ENCODE measurements around the gene GPX3. TPM values are rescaled to one million over a fixed set of nuclear protein-coding genes. Genes with fewer than 3 reads are reported as not detected.

Gene GPX3
- total and polyA plus RNA-seq, 2 experiments from 2014 or later: 40.9 to 69.9 TPM

- no peak for DNase-seq (ENCODE audit: low spot score)
- H4K20me1 ChIP-seq (ENCODE audit: insufficient read depth, poor library complexity, severe bottlenecking): no peaks in the 10 kb centered on the region
- TF ChIP-seq EZH2 (IDR thresholded peaks at IDR 0.05; ENCODE audit: borderline replicate concordance) (no peak), CTCF (IDR thresholded peaks at IDR 0.05; ENCODE audit: poor library complexity) (no peak), EZH2phosphoT487 (IDR thresholded peaks at IDR 0.05; ENCODE audit: low read depth, severe bottlenecking, unreplicated experiment) (no peak)
- 97% methylated on average over 6 of the region's 6 CpGs for WGBS (ENCODE audit: low lambda C conversion rate, missing lambda C conversion rate)
- H3K27ac ChIP-seq: no peak overlapping the region
- no peaks in the 10 kb centered on the region for H3K9me2 ChIP-seq (replicated peaks; ENCODE audit: insufficient read depth)
- no peaks in the 10 kb centered on the region for H3K36me3 ChIP-seq (replicated peaks; ENCODE audit: insufficient read depth, low read depth)
- no peaks in the 10 kb centered on the region for H3K27me3 ChIP-seq
- H3K79me2 ChIP-seq: no peaks in the 10 kb centered on the region
- no peaks in the 10 kb centered on the region for H3K9me3 ChIP-seq (ENCODE audit: low read depth)
- H3K4me3 ChIP-seq: no peak overlapping the region
- H3K4me1 ChIP-seq (ENCODE audit: insufficient read depth): no peaks in the 10 kb centered on the region
- H2AFZ ChIP-seq: no peak overlapping the region
- H3K4me2 ChIP-seq: peak overlapping the region; percentile 96
Measured at GRCh38 chr5:151021746-151022145, 1.4 kb downstream of the GPX3 start.

GRCh38 chr5:151022511-151023018 is 2.2 kb downstream of the GPX3 start:
- H3K27ac ChIP-seq: no peak overlapping the region
- DNase-seq (ENCODE audit: low spot score): no peak
- H3K4me2 ChIP-seq: no peak overlapping the region
- H3K36me3 ChIP-seq (replicated peaks; ENCODE audit: insufficient read depth, low read depth): no peaks in the 10 kb centered on the region
- H3K79me2 ChIP-seq: no peaks in the 10 kb centered on the region
- WGBS (ENCODE audit: low lambda C conversion rate, missing lambda C conversion rate): 89% methylated on average over 7 of the region's 7 CpGs
- no peaks in the 10 kb centered on the region for H3K4me1 ChIP-seq (ENCODE audit: insufficient read depth)
- H2AFZ ChIP-seq: no peak overlapping the region
- TF ChIP-seq CTCF (IDR thresholded peaks at IDR 0.05; ENCODE audit: poor library complexity): no peak
- no peaks in the 10 kb centered on the region for H3K9me2 ChIP-seq (replicated peaks; ENCODE audit: insufficient read depth)
- no peak overlapping the region for H3K4me3 ChIP-seq
- no peaks in the 10 kb centered on the region for H4K20me1 ChIP-seq (ENCODE audit: insufficient read depth, poor library complexity, severe bottlenecking)
- H3K27me3 ChIP-seq: no peaks in the 10 kb centered on the region
- H3K9me3 ChIP-seq (ENCODE audit: low read depth): no peaks in the 10 kb centered on the region

- no peaks in the 10 kb centered on the region for H4K20me1 ChIP-seq (ENCODE audit: insufficient read depth, poor library complexity, severe bottlenecking)
- WGBS (ENCODE audit: low lambda C conversion rate, missing lambda C conversion rate): 95% methylated on average over 5 of the region's 5 CpGs
- H3K27ac ChIP-seq: no peak overlapping the region
- H2AFZ ChIP-seq: no peak overlapping the region
- H3K9me2 ChIP-seq (replicated peaks; ENCODE audit: insufficient read depth): no peaks in the 10 kb centered on the region
- H3K79me2 ChIP-seq: no peaks in the 10 kb centered on the region
- H3K4me1 ChIP-seq (ENCODE audit: insufficient read depth): no peaks in the 10 kb centered on the region
- no peaks in the 10 kb centered on the region for H3K36me3 ChIP-seq (replicated peaks; ENCODE audit: insufficient read depth, low read depth)
- no peaks in the 10 kb centered on the region for H3K9me3 ChIP-seq (ENCODE audit: low read depth)
- no peaks in the 10 kb centered on the region for H3K27me3 ChIP-seq
- TF ChIP-seq CTCF (IDR thresholded peaks at IDR 0.05; ENCODE audit: poor library complexity) (no peak), EZH2phosphoT487 (IDR thresholded peaks at IDR 0.05; ENCODE audit: low read depth, severe bottlenecking, unreplicated experiment) (no peak), EZH2 (IDR thresholded peaks at IDR 0.05; ENCODE audit: borderline replicate concordance) (no peak)
- H3K4me2 ChIP-seq: no peak overlapping the region
- DNase-seq (ENCODE audit: low spot score): no peak
- H3K4me3 ChIP-seq: no peak overlapping the region
Measured at GRCh38 chr5:151023047-151023615, 2.7 kb downstream of the GPX3 start.

All from hepatocyte (in vitro differentiated cells).